Dermis blood vessel endothelial cell (primary cell): ENCODE results near the gene TMEM198. TPM values are rescaled to one million over a fixed set of nuclear protein-coding genes. Genes with fewer than 3 reads are reported as not detected.

Experiments
- DNase-seq: peaks from one replicate; pipeline ENCODE4 v3.0.0; 2010
- total RNA-seq: library from RNA; depleted of rRNA; stranded (reverse); fragments of >200 nt; gene quantifications from 2 replicates; pipeline ENCODE4 v1.2.3, GENCODE V29; 2014

The TMEM198 gene
- total RNA-seq, 1 donor from 2014 or later, result under 0.01 TPM

- no peak for DNase-seq
These were observed 47.3 kb downstream of the TMEM198 start for GRCh38 chr2:219591091-219591490.

- no peak for DNase-seq
These were observed 48.9 kb downstream of the TMEM198 start for GRCh38 chr2:219592736-219593135.

DNA sequence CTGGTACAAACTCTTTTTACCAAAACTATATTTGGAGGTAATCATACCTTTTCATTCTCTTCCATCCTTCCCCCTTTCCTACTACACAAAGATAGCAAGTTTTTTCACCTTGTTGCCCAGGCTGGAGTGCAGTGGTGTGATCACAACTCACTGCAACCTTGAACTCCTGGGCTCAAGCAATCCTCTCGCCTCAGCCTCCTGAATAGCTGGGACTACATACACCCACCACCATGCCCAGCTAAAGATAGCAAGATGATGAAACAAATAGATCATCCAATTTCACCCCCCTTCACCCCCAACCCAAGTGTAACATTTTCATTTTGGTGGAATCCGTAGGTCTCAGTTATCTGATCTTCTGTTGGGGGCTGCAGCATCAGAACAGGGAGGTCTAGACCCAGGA lies 49.3 kb downstream of the TMEM198 start:
- no peak for DNase-seq

GRCh38 chr2:219595256-219595655 lies 51.4 kb downstream of the TMEM198 start:
- DNase-seq, result no peak

GRCh38 chr2:219596954-219597551 lies 53.2 kb downstream of the TMEM198 start:
- no peak for DNase-seq

GRCh38 chr2:219597552-219598307 lies 53.9 kb downstream of the TMEM198 start, which contains the start of gene STK11IP:
STK11IP (plus strand) TSS chr2:219597857; CDS start chr2:219598120, 263 bp downstream.
- peak; percentile 97 for DNase-seq

DNA sequence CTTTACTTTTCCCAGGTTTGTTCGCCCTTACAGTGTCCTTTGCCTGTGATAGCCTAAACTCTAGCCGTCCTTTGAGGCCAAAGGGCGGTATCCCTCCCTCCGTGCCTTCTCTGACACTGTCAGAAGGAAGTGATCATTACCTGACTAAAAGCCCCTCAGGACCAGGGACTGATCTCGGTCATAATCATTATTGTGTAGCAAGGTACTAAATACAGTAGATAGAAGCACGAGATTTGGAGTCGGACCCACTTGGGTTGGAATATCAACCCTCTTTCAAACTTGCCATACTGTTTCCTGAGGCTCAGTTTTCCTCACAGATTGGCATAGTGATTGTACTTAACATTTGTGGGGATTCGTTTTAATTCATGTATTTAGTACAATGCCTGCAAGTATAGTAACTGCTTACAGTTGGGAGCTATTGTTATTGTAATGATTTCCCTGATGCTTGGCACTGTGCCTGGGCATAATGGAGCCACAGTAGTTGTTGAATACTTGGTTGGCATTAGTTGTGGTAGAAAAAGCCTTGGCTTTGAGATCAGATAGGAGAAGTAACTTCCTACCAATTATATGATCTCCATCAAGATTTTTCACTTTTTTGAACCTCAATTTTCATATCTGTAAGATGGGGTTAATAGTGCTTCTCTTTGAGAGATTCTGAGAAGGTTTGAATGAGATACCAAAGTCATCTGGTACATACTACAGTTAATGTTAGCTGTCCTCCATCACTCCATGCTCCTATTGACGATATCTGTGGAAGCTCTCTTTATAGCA lies 54.7 kb downstream of the TMEM198 start:
- DNase-seq, result peak; percentile 50

Other genes with a start within 250 kb of the TMEM198 start
- 0.17 TPM in 1 of 2 replicates, not detected in the other for gene PTPRN, start 234.6 kb upstream of the TMEM198 start, total RNA-seq
- not detected in 2 replicates for gene RESP18, start 211.3 kb upstream of the TMEM198 start, total RNA-seq
- 54.1 and 67.7 TPM in 2 replicates for gene DNPEP, start 156.1 kb upstream of the TMEM198 start, total RNA-seq
- not detected in 2 replicates for gene DES, start 125.7 kb upstream of the TMEM198 start, total RNA-seq
- 0.09 and 1.7 TPM in 2 replicates for gene SPEG, start 109.2 kb upstream of the TMEM198 start, total RNA-seq
- 33.4 and 34.5 TPM in 2 replicates for gene GMPPA, start 45.1 kb upstream of the TMEM198 start, total RNA-seq
- gene ASIC4, start 29.5 kb upstream of the TMEM198 start, total RNA-seq, result not detected in 2 replicates
- gene CHPF, start 219 bp upstream of the TMEM198 start, total RNA-seq, result 0.84 and 3.2 TPM in 2 replicates
- 38.8 TPM in 2 replicates for gene OBSL1, start 27.5 kb downstream of the TMEM198 start, total RNA-seq
- gene INHA, start 28.3 kb downstream of the TMEM198 start, total RNA-seq, result not detected in 2 replicates
- gene STK11IP, start 53.8 kb downstream of the TMEM198 start, total RNA-seq, result 10.0 and 13.9 TPM in 2 replicates
- 0.17 and 0.37 TPM in 2 replicates for gene SLC4A3, start 83.6 kb downstream of the TMEM198 start, total RNA-seq